GM18867 (cell line): ENCODE measurements around the gene RAPGEF4.

Source experiments
- ATAC-seq: cut with Tn5 transposase; IDR thresholded peaks from one replicate; pipeline ENCODE4 v1.9.1; 2021; ENCODE audit warnings: mild to moderate bottlenecking, moderate library complexity; ENCODE audit not compliant: unreplicated experiment

The RAPGEF4 gene

DNA sequence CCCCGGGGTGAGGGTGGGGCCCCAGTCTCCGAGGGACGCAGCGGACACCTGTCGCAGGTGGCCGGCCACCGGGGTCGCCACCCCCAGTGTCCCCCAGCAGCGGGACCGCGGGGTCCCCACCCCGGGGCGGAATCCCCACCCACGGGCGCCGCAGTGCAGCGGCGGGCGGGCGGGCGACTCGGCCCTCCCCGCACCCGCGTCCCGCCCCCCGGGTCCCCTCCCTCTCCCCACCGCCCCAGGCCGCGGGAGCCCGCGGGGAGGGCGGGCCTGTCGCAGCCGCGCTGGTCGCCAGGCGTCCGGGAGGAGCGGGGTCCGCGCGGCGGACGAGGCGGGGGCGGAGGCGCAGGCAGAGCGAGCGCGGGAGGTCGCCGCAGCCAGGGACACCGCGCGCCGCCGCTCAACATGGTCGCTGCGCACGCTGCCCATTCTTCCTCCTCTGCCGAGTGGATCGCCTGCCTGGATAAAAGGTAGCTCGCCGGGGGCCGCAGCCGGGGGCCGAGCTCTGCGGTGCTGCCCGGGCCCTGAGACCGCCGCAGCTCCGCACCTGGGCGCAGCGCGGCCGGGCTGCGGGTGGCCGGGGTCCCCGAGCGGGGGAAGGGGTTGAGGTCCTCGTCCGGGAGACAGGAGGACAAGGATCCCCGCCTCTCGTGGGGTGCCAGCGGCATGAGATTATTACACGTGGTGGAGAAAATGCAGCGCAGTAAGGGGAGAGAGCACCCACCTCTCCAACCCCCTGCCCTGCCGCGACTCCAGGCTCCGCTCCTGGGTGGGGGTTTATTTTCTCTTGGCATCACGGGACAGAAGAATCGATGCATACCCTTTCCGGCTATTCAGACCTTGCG, at the start of gene RAPGEF4:
TSS of gene RAPGEF4 (plus strand) at position 264 of the 842 bp plus-strand sequence. CDS start at position 403, 139 bp downstream.
- ATAC-seq, result no peak

DNA sequence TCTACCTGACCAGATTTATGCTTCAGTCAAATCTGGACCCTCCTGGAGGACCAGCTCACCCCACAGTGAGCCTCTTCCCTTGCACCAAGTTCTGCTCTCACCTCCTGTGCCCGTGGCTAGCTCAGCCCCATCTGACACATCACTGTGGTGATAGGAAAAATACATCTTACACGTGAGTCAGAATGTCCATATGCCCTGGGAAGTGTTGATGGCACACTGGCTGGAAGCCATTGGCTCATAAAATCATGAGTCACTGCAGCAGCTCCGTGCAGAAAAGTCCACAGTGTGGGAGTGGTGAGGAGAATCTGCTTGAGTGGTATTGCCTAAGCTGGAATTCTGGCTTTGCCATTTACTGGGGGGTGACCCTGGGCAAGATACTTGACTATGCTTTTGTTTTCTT, 42.6 kb upstream of the RAPGEF4 start:
- ATAC-seq, result no peak

GRCh38 chr2:172693529-172694455, 41.9 kb upstream of the RAPGEF4 start:
- ATAC-seq, result no peak

DNA sequence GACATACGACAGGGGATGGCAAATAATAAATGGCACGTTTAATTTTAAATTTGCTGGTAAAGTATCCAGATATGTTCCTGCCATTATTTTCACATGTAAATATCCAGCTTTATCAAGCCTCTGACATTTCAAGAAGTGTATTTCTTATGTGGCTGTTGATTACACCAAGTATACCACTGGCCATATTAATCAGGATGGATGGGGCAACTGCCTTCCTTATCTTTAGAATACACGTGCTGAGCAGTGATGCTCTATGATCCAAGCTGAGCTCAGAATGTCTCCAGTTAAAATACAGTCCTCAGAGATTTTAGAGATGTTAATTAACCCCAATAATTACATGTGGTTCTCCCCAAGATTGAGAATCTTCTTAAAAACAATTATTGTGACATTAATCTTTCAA, 38.3 kb upstream of the RAPGEF4 start:
- no peak for ATAC-seq

DNA sequence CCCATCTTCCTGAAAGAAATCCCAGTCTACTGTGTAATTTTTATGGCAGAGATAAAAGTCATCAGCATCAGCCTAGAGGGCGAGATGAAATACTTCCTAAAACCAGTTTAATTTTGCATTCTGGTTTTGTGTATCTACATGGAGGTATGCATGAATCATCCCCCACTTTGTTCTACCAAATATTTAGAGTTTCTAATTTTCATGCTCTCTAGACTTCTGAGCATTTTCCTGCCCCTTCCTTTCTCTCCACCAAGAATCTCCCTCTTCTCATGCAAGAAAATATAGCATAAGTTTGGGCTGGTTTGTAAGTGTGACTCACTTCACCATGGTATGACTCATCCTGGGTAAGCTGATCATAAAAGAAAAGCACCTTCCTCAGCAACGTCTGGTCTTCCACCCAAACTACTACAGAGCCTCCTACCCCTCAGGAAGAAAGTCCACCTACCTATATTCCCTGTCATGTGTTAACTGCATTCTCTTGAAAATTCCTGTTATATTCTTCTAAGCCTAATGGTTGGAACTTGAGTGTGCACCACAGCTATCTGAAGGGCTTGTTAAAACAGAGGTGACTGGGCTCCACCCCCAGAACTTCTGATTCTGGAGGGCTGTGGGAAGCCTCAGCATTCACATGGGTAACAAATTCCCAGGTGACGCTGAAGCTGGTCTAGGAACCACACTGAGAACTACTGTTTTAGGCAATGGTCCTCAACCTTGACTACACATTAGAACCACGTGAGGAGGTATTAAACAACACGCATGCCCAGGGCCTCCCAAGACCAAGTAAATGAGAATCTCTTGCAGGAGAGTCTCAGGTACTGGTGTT, 37.4 kb upstream of the RAPGEF4 start:
- peak; percentile 80 for ATAC-seq

- ATAC-seq, result no peak
These were observed 34.4 kb upstream of the RAPGEF4 start for GRCh38 chr2:172701250-172701649.

DNA sequence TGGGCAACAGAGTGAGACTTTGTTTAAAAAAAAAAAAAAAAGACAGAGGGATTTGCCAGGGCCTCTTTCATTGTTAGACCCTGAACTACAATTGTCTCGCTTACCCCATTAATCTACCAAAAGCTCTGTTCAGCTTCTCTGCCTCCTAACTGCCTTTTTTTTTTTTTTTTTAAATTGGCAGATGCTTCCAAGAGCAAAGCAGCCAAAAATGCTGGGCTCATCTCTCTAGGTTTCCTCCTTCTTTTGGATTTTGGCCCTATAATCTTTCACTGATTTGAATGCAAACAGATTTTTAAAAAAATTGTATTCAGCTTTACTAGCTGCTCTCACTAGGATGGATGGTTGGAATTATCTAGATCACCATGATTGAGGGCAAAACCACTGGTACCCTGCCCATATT, 33.2 kb upstream of the RAPGEF4 start:
- ATAC-seq, result no peak

DNA sequence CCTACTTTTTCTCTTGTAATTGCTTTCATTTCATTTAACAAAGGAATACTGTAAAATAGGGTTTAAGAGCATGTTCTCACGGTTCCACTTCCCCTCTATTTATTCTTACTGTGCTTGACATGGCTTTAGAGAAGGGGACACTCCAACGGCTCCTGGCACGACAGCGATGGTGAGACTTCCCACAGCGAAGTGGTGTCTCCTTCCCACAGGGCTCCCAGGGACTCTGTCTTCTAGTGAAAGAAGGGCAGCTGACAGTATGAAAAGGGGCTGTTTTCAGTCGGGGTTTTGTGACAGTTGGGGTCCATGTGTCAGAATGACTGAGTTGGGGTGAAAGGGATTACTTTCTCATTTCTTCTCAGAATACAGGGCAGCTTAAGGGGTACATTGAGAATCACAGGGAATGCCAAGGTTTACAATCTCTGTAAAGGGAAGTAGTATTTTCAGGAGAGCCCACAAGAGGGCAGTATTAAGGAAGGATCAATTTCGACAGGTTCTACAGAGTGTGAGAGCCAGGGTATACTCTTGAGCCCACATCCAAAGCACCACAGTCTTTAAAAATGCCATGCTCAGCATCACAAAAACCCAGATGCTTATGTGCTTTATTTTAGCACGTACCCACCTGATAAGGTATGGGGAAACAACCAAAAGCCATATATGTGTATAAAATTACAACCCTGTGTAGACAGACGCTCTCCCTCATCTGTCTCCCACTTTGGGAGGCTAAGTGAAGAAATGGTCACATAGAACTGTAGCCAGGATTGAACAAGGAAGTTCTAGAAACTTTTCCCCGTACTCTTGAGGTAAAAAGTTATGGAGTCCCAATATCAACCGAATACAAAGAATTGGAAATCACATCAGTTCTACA, 31.3 kb upstream of the RAPGEF4 start:
- ATAC-seq, result no peak

GRCh38 chr2:172705352-172705751, 30.3 kb upstream of the RAPGEF4 start:
- ATAC-seq, result no peak

DNA sequence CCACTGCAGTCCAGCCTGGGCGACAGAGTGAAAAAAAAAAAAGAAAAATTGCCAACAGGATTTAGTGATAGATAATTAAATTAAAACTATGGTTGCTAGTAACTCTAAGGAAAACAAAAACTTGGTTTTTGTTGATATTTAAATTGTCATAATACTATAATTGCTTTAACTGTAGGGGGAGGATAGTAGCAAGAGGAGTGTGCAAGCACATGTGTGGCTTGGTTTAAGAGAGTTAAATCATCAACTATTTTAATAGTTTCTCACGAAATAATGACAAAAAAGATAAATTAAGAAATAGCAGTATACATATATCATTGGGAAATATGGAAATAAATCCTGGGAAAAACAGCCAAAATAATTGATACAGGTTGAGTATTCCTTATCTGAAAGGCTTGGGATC, 27.4 kb upstream of the RAPGEF4 start:
- ATAC-seq, result no peak

DNA sequence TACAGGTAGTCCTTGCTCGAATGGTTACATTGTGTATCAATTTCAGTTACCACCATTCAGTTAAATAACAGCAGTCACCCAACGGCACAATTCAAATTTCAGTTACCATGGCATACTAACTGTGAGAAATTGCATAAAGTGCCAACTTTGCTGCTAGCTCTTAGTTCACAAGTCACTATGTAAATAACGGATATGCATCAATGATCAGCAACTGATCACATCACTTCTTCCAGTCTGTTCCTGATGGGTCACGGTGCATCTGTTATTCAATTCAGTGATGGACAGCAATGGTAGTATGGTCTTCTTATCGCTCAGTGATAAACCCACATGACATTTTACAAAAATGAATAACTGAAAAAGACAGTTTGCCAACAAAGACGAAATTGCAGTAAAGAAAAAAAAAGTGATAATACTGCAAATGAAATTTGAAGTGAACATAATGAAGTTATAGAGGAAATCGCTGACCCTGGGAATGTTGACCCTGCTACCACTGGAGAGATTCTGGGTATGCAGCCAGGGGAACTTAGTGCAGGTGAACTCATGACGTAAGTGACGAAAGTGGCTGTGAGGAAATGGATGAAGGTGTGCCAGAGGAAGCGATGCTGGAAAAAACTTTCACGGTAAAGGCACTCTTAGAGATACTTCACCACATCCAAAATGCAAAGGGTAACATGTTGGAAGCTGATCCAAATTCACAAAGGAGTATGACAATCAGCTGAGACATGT, 25.9 kb upstream of the RAPGEF4 start:
- ATAC-seq, result no peak

DNA sequence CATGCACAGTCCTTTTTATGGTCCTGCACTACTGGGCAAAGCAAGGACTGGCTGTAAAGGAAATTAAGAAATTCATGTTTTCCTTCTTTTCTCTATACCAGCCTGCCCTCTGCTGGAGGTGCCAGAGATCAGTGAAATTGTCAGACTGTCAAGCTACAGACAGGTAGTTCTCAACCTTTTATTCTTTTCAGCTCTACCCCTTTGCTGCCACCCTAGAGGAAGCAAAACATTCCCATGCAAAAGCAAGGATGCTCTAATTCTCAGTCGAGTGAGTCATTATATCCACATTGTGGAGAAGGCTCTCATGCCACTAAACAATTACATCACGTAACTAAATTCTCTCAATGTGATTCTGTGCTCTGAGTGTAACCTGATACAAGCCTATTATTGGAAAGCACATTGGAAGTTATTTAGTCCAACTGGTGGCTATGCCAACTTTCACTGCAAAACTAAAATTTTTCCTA, 25.0 kb upstream of the RAPGEF4 start:
- no peak for ATAC-seq

DNA sequence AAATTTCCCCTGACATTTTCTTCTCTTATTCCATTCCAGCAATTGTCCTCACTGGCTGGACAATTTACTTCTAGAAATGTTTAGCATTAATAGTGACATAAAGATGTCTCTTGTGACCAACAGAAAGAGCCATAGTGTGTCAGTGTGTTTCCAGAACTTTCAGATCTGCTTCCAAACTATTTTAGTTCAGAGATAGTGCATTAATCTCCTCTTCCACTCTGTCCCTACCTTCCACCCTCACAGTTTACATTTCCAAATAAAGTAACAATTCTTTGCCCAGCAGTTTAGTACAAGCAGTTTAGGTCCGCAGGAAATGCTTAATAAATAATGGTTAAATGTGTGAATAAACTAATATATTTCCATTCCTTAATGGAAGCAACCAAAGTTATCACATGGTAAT, 24.5 kb upstream of the RAPGEF4 start:
- no peak for ATAC-seq

- no peak for ATAC-seq
These were observed 23.4 kb upstream of the RAPGEF4 start for GRCh38 chr2:172712251-172712650.

GRCh38 chr2:172713365-172713875, 22.2 kb upstream of the RAPGEF4 start:
- no peak for ATAC-seq

DNA sequence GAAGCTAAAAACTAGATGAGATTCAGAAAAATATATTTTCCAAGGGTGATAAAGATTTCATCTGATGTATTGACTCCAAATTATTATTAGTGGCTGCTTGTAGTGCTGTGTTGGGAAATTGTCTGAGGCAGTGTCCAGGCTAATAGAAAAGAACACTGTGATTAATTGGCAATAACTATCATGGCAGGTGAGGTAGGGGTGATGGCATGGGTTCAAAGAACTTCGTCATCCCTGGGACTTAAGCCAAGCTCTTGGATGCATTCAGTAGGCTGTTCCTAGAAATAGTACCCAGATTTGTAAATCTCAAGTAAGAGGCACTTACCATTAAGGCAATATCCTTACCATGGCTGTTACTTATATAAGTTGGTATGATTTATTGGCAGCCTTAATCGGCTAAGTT, 13.2 kb upstream of the RAPGEF4 start:
- ATAC-seq, result no peak

DNA sequence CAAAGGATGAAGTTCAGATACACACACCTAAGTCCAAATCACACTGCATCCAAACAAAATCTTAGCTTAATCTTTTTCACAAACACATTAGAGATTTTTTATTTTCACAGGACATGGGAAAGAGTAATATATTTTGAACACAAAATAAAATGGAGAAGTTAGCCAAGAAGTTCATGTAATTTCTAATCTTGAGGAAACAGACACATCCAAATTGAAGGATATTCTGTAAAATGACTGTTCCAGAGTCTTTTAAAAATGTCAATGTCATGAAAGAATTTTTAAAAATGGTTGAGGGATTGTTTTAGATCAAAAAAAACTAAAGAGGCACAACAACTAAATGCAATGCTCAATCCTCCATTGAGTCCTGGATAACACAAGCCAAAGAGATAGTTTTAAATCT, 12.4 kb upstream of the RAPGEF4 start:
- no peak for ATAC-seq

- ATAC-seq, result no peak
These were observed 10.9 kb upstream of the RAPGEF4 start for GRCh38 chr2:172724724-172725123.

- no peak for ATAC-seq
These were observed 10.4 kb upstream of the RAPGEF4 start for GRCh38 chr2:172725284-172725683.
